Memory B cell (primary cell): ENCODE results near the gene DUSP9.

ENCODE experiments used
- ATAC-seq: fragments of 150-1000 bp; cut with Tn5 transposase; 2 replicates; pipeline ENCODE4 v1.10.0; 2021; ENCODE audit warnings: low read depth, mild to moderate bottlenecking, moderate library complexity
- DNase-seq, 2 donors: peaks; one replicate each; pipeline ENCODE4 v3.0.0; 2022; ENCODE audit warnings: low spot score in 2 of 2
- H3K27ac Mint-ChIP-seq: one replicate; pipeline ENCODE4 v1.8.0; 2022; ENCODE audit warnings: mild to moderate bottlenecking, moderate library complexity, mixed read lengths
- H3K27me3 Mint-ChIP-seq: one replicate; pipeline ENCODE4 v1.8.0; 2022; ENCODE audit warnings: mixed read lengths
- H3K36me3 Mint-ChIP-seq: one replicate; pipeline ENCODE4 v1.8.0; 2022; ENCODE audit warnings: mild to moderate bottlenecking, mixed read lengths
- H3K4me1 Mint-ChIP-seq: one replicate; pipeline ENCODE4 v1.8.0; 2022; ENCODE audit warnings: mixed read lengths
- H3K4me3 Mint-ChIP-seq: one replicate; pipeline ENCODE4 v1.8.0; 2022; ENCODE audit warnings: mild to moderate bottlenecking, moderate library complexity, mixed read lengths
- H3K9me3 Mint-ChIP-seq: one replicate; pipeline ENCODE4 v1.8.0; 2022; ENCODE audit warnings: mixed read lengths

The DUSP9 gene

DNA sequence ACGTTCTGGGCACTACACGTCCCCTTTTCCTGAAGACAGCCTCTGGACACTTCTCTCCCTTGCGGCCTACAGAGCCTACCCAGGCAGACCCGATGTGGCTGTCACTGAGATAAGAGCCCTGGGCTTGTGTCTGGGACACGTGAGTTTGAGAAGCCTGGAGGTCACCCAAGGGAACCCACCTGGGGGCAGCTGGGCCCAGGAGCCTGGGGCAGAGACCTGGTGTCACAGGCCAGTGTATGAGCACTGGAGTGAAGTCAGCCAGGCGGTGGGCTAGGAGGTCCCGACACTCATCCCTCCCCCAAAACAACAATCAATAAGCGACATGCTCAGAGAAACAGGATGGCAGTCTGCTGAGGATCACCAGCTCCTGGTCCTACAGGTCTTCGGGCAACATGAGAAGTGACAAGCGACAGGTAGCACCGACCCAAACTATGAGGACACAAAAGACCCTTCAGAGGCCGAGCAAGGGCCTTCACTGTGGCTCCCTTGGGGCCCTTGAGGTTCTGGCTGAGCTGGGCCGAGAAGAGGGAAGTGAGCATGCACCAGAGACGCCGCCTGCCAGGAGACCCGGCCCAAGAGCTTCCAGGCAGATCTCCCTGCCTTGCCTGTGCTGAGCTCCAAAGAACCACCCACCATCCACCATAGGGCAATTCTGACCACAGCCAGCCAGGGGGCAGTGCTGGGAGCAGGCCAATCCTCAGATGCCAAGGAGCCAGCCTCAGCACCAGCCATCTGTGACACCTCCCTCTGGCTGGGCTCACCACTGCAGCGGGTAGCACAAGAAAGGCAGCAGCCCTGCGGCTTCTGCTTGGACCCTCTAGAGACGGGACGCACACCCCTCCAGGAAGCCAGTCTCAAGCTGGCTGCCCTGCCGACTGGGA, 11.0 kb upstream of the DUSP9 start:
- Mint-ChIP-seq H3K36me3 (peaks cover 2% of the 10 kb centered on the region), H3K27ac (no peak overlapping the region), H3K4me3 (no peak overlapping the region), H3K4me1 (peaks cover 2% of the 10 kb centered on the region), H3K27me3 (peaks cover 15% of the 10 kb centered on the region), H3K9me3 (peaks cover 2% of the 10 kb centered on the region)
- peak; percentile 70 for ATAC-seq
- no peak for DNase-seq

- H3K9me3 Mint-ChIP-seq: no peaks in the 10 kb centered on the region
- H3K4me3 Mint-ChIP-seq: no peak overlapping the region
- H3K36me3 Mint-ChIP-seq: no peaks in the 10 kb centered on the region
- no peak overlapping the region for H3K27ac Mint-ChIP-seq
- H3K27me3 Mint-ChIP-seq: peaks cover 17% of the 10 kb centered on the region
- DNase-seq (no peak), ATAC-seq (no peak)
- peaks cover 5% of the 10 kb centered on the region for H3K4me1 Mint-ChIP-seq
Observed at GRCh38 chrX:153636716-153637115, 10.3 kb upstream of the DUSP9 start.

- Mint-ChIP-seq H3K4me1 (peaks cover 5% of the 10 kb centered on the region), H3K4me3 (no peak overlapping the region), H3K9me3 (no peaks in the 10 kb centered on the region), H3K36me3 (no peaks in the 10 kb centered on the region), H3K27me3 (peaks cover 17% of the 10 kb centered on the region), H3K27ac (no peak overlapping the region)
- ATAC-seq (no peak), DNase-seq (no peak)
Observed at GRCh38 chrX:153637121-153638040, 9.6 kb upstream of the DUSP9 start.

- ATAC-seq (no peak), DNase-seq (no peak)
- H3K9me3 Mint-ChIP-seq: no peaks in the 10 kb centered on the region
- H3K27me3 Mint-ChIP-seq: peaks cover 22% of the 10 kb centered on the region
- no peak overlapping the region for H3K27ac Mint-ChIP-seq
- no peak overlapping the region for H3K4me3 Mint-ChIP-seq
- H3K4me1 Mint-ChIP-seq: peaks cover 10% of the 10 kb centered on the region
- H3K36me3 Mint-ChIP-seq: no peaks in the 10 kb centered on the region
Observed at GRCh38 chrX:153638041-153638371, 9.0 kb upstream of the DUSP9 start.

DNA sequence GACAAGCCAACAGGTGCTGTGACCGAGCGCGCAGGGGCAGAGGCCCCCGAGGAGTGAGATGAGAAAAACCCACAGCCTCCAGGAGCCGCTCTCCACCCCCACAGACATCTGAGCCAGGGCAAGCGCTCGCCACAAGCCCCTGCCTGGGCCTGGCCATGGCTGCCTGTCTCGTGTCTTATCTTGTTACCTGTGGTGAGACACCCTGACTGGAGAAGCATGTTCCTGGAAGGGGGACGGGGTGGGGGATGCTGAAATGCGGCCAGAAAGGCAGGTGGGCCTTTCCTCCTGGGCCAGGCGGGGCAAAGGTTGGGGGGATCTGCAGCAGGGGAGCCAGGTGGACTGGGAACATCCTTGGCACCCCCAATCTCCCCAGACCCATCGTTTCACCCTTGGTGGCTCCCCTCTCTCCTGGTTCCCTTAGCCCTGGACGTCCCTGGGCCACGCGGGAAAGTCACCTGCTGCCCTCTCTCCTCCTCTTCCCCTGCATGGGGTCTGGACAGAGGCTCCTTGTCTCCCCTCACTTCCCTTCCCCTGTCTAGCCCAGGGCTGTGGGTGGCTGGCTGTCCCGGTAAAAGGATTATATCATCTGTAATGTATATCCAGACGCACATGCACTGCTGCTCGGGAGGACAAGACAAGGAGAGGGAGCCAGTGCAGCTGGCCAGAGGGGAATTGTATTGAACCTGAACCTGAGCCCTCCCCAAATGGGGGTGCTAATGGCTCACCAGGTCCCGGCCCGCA, 8.4 kb upstream of the DUSP9 start:
- Mint-ChIP-seq H3K27ac (no peak overlapping the region), H3K4me3 (no peak overlapping the region), H3K27me3 (peaks cover 23% of the 10 kb centered on the region), H3K9me3 (no peaks in the 10 kb centered on the region), H3K4me1 (peaks cover 13% of the 10 kb centered on the region), H3K36me3 (no peaks in the 10 kb centered on the region)
- ATAC-seq (no peak), DNase-seq (no peak)

GRCh38 chrX:153639177-153640044, 7.6 kb upstream of the DUSP9 start:
- peaks cover 22% of the 10 kb centered on the region for H3K27me3 Mint-ChIP-seq
- H3K9me3 Mint-ChIP-seq: no peaks in the 10 kb centered on the region
- no peak for DNase-seq

GRCh38 chrX:153640045-153640686, 6.8 kb upstream of the DUSP9 start:
- Mint-ChIP-seq H3K4me3 (no peak overlapping the region), H3K36me3 (no peaks in the 10 kb centered on the region), H3K27me3 (peaks cover 20% of the 10 kb centered on the region), H3K4me1 (peaks cover 13% of the 10 kb centered on the region), H3K9me3 (no peaks in the 10 kb centered on the region), H3K27ac (no peak overlapping the region)
- no peak for ATAC-seq
- no peak for DNase-seq

More at GRCh38 chrX:153639177-153640044, 7.6 kb upstream of the DUSP9 start:
- ATAC-seq: no peak
- Mint-ChIP-seq H3K4me1 (peaks cover 13% of the 10 kb centered on the region), H3K27ac (no peak overlapping the region), H3K4me3 (no peak overlapping the region), H3K36me3 (no peaks in the 10 kb centered on the region)

GRCh38 chrX:153640736-153641575, 6.0 kb upstream of the DUSP9 start:
- peaks cover 19% of the 10 kb centered on the region for H3K27me3 Mint-ChIP-seq
- H3K36me3 Mint-ChIP-seq: no peaks in the 10 kb centered on the region
- DNase-seq (no peak), ATAC-seq (no peak)
- H3K27ac Mint-ChIP-seq: no peak overlapping the region
- H3K4me3 Mint-ChIP-seq: no peak overlapping the region
- H3K9me3 Mint-ChIP-seq: no peaks in the 10 kb centered on the region
- peaks cover 12% of the 10 kb centered on the region for H3K4me1 Mint-ChIP-seq

DNA sequence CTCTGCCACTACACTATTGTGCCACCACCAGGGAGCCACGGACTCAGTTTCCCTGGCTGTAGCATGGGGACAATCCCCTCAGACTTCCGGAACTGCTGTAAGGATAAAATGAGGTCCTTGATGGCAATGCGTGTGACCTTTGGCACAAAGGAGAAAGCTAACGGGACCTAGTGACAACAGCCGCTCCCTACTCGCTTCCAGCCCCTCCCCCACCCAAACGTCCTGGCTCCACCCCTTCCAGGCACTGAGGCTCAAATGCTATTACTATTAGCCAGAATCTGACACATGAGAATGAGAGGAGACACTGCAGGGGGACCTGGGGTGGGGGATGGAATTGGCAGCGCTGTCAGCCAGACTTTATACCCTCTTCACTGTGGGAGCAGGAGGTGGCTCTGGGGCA, 5.4 kb upstream of the DUSP9 start:
- Mint-ChIP-seq H3K9me3 (no peaks in the 10 kb centered on the region), H3K27ac (no peak overlapping the region), H3K36me3 (no peaks in the 10 kb centered on the region), H3K4me3 (no peak overlapping the region), H3K4me1 (peaks cover 11% of the 10 kb centered on the region), H3K27me3 (peaks cover 22% of the 10 kb centered on the region)
- DNase-seq (no peak), ATAC-seq (no peak)

- peak; percentile 20 for ATAC-seq
- Mint-ChIP-seq H3K9me3 (no peaks in the 10 kb centered on the region), H3K4me3 (no peak overlapping the region), H3K27ac (no peak overlapping the region), H3K27me3 (peaks cover 22% of the 10 kb centered on the region), H3K36me3 (no peaks in the 10 kb centered on the region), H3K4me1 (peaks cover 11% of the 10 kb centered on the region)
- DNase-seq: no peak
Observed at GRCh38 chrX:153642051-153642654, 4.8 kb upstream of the DUSP9 start.

GRCh38 chrX:153642655-153643430, 4.2 kb upstream of the DUSP9 start:
- Mint-ChIP-seq H3K4me3 (peak overlapping the region; percentile 67), H3K9me3 (no peaks in the 10 kb centered on the region), H3K36me3 (no peaks in the 10 kb centered on the region), H3K27ac (no peak overlapping the region), H3K4me1 (peaks cover 11% of the 10 kb centered on the region), H3K27me3 (peaks cover 22% of the 10 kb centered on the region)
- DNase-seq: no peak
- peak; percentile 12 for ATAC-seq
